HEK293 (cell line): ENCODE results near the gene TTLL12.

Experiments
- KLF7 ChIP-seq: fragments of 450-650 bp; formaldehyde crosslinking; IDR thresholded peaks from 2 replicates; pipeline ENCODE4 v1.5.1; 2016; ENCODE audit warnings: missing biosample characterization, missing genetic modification characterization, borderline replicate concordance
- MYNN ChIP-seq: fragments of 450-650 bp; formaldehyde crosslinking; IDR thresholded peaks from 2 replicates; pipeline ENCODE4 v1.5.1; 2016; ENCODE audit warnings: missing biosample characterization, missing genetic modification characterization, borderline replicate concordance
- YY1 ChIP-seq: fragments of 450-650 bp; formaldehyde crosslinking; IDR thresholded peaks from 2 replicates; pipeline ENCODE4 v1.5.1; 2018; ENCODE audit warnings: missing biosample characterization, missing genetic modification characterization
- YY2 ChIP-seq: fragments of 450-650 bp; formaldehyde crosslinking; IDR thresholded peaks from 2 replicates; pipeline ENCODE4 v1.5.1; 2016; ENCODE audit warnings: missing biosample characterization, missing genetic modification characterization
- ZEB2 ChIP-seq: fragments of 450-650 bp; formaldehyde crosslinking; IDR thresholded peaks from 2 replicates; pipeline ENCODE4 v1.5.1; 2016; ENCODE audit warnings: missing biosample characterization, missing genetic modification characterization
- ZFHX2 ChIP-seq: fragments of 450-650 bp; formaldehyde crosslinking; conservative IDR thresholded peaks from 2 replicates; pipeline ENCODE4 v1.5.1; 2016; ENCODE audit warnings: missing biosample characterization, missing genetic modification characterization
- ZNF112 ChIP-seq: fragments of 450-650 bp; formaldehyde crosslinking; IDR thresholded peaks from 2 replicates; pipeline ENCODE4 v1.5.0; 2017; ENCODE audit warnings: missing biosample characterization, missing genetic modification characterization
- ZNF133 ChIP-seq: fragments of 450-650 bp; formaldehyde crosslinking; IDR thresholded peaks from 2 replicates; pipeline ENCODE4 v1.5.1; 2016; ENCODE audit warnings: missing biosample characterization, missing genetic modification characterization
- ZNF140 ChIP-seq: fragments of 450-650 bp; formaldehyde crosslinking; IDR thresholded peaks from 2 replicates; pipeline ENCODE4 v1.5.1; 2016; ENCODE audit warnings: missing biosample characterization, missing genetic modification characterization
- ZNF148 ChIP-seq: fragments of 450-650 bp; formaldehyde crosslinking; IDR thresholded peaks from 2 replicates; pipeline ENCODE4 v1.5.0; 2017; ENCODE audit warnings: missing biosample characterization, missing genetic modification characterization, borderline replicate concordance
- ZNF184 ChIP-seq: fragments of 450-650 bp; IDR thresholded peaks from 2 replicates; pipeline ENCODE4 v1.5.1; 2018; ENCODE audit warnings: missing biosample characterization, mild to moderate bottlenecking, missing genetic modification characterization
- ZNF248 ChIP-seq: fragments of 450-650 bp; formaldehyde crosslinking; IDR thresholded peaks from 2 replicates; pipeline ENCODE4 v1.5.1; 2017; ENCODE audit warnings: missing biosample characterization, missing genetic modification characterization
- ZNF266 ChIP-seq: fragments of 450-650 bp; formaldehyde crosslinking; IDR thresholded peaks from 2 replicates; pipeline ENCODE4 v1.5.1; 2016; ENCODE audit warnings: missing biosample characterization, missing genetic modification characterization, low read depth
- ZNF324 ChIP-seq: fragments of 450-650 bp; formaldehyde crosslinking; IDR thresholded peaks from 2 replicates; pipeline ENCODE4 v1.5.1; 2016; ENCODE audit warnings: missing biosample characterization, missing genetic modification characterization
- ZNF501 ChIP-seq: fragments of 450-650 bp; formaldehyde crosslinking; IDR thresholded peaks from 2 replicates; pipeline ENCODE4 v1.5.1; 2016; ENCODE audit warnings: missing biosample characterization, missing genetic modification characterization
- ZNF521 ChIP-seq: fragments of 450-650 bp; formaldehyde crosslinking; IDR thresholded peaks from 2 replicates; pipeline ENCODE4 v1.5.1; 2017; ENCODE audit warnings: missing biosample characterization, mild to moderate bottlenecking, missing genetic modification characterization
- ZNF549 ChIP-seq: fragments of 450-650 bp; IDR thresholded peaks from 2 replicates; pipeline ENCODE4 v1.5.1; 2018; ENCODE audit warnings: missing biosample characterization, missing genetic modification characterization, mild to moderate bottlenecking, inconsistent platforms, moderate library complexity
- ZNF571 ChIP-seq: fragments of 450-650 bp; formaldehyde crosslinking; IDR thresholded peaks from 2 replicates; pipeline ENCODE4 v1.5.0; 2017; ENCODE audit warnings: missing biosample characterization, missing genetic modification characterization
- ZNF580 ChIP-seq: fragments of 450-650 bp; formaldehyde crosslinking; IDR thresholded peaks from 2 replicates; pipeline ENCODE4 v1.5.1; 2016; ENCODE audit warnings: missing biosample characterization, missing genetic modification characterization
- ZNF600 ChIP-seq: fragments of 450-650 bp; formaldehyde crosslinking; IDR thresholded peaks from 2 replicates; pipeline ENCODE4 v1.5.1; 2016; ENCODE audit warnings: missing biosample characterization, missing genetic modification characterization
- ZNF639 ChIP-seq: fragments of 450-650 bp; formaldehyde crosslinking; IDR thresholded peaks from 2 replicates; pipeline ENCODE4 v1.5.1; 2016; ENCODE audit warnings: missing biosample characterization, missing genetic modification characterization
- ZNF660 ChIP-seq: fragments of 450-650 bp; IDR thresholded peaks from 2 replicates; pipeline ENCODE4 v1.5.1; 2018; ENCODE audit warnings: missing biosample characterization, mild to moderate bottlenecking, missing genetic modification characterization
- ZNF76 ChIP-seq: fragments of 450-650 bp; formaldehyde crosslinking; IDR thresholded peaks from 2 replicates; pipeline ENCODE4; 2016; ENCODE audit warnings: low read depth, missing biosample characterization, missing genetic modification characterization, borderline replicate concordance
- ZNF776 ChIP-seq: fragments of 450-650 bp; formaldehyde crosslinking; IDR thresholded peaks from 2 replicates; pipeline ENCODE4 v1.5.0; 2017; ENCODE audit warnings: missing biosample characterization, missing genetic modification characterization, borderline replicate concordance
- ZXDB ChIP-seq: fragments of 450-650 bp; formaldehyde crosslinking; IDR thresholded peaks from 2 replicates; pipeline ENCODE4 v1.5.1; 2016; ENCODE audit warnings: missing biosample characterization, missing genetic modification characterization
- TF ChIP-seq, protein P1 (sequence below): sonication (generic); formaldehyde crosslinking; IDR thresholded peaks from 2 replicates; pipeline ENCODE4 v1.8.1; 2022; ENCODE audit warnings: mild to moderate bottlenecking, moderate library complexity, missing genetic modification reagents
- TF ChIP-seq, protein P2 (sequence below): fragments of 450-650 bp; formaldehyde crosslinking; IDR thresholded peaks from 2 replicates; pipeline ENCODE4 v1.5.1; 2016; ENCODE audit warnings: missing biosample characterization, missing genetic modification characterization
- TF ChIP-seq, protein P3 (sequence below): fragments of 450-650 bp; IDR thresholded peaks from 2 replicates; pipeline ENCODE4 v1.5.1; 2018; ENCODE audit warnings: missing biosample characterization, missing genetic modification characterization
- TF ChIP-seq, protein P4 (sequence below): fragments of 450-650 bp; formaldehyde crosslinking; IDR thresholded peaks from 2 replicates; pipeline ENCODE4 v1.5.1; 2016; ENCODE audit warnings: missing biosample characterization, missing genetic modification characterization

TTLL12 gene

DNA sequence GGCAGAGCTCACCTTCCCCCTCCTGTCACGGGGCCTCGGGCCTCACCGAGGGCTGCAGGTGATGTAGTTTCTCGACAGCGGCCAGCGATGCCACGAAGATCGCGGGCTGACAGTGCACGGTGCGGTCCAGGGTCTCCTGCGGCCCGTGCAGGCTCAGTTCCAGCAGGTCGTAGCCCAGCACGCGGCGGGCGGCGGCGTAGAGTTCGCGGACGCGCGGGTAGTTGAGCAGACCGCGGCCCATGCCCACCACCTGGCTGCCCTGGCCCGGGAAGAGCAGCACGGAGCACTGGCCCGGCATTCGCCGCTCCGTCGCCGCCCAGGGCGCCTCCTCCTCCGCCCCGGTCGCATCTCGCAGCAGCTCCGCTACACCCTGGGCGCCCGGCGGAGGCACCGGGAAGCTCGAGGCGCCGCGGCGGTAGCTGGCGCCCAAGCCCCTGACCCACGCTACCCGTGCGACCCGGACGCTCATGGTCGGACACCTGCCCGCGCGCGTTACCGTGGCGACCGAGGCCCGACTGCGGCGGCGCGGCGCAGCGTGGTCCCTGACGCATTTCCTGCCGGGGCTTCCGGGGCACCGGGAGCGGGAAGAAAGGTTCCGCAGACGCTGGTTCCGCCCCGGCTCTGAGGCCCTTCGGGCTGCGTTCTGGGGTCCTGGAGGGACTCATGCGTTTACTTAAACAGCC is 43.9 kb downstream of the TTLL12 start, which contains the start of gene MCAT (continued):
- TF ChIP-seq, protein P1, sequence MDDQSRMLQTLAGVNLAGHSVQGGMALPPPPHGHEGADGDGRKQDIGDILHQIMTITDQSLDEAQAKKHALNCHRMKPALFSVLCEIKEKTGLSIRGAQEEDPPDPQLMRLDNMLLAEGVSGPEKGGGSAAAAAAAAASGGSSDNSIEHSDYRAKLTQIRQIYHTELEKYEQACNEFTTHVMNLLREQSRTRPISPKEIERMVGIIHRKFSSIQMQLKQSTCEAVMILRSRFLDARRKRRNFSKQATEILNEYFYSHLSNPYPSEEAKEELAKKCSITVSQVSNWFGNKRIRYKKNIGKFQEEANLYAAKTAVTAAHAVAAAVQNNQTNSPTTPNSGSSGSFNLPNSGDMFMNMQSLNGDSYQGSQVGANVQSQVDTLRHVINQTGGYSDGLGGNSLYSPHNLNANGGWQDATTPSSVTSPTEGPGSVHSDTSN (CRISPR knock-in tag), result peak; percentile 88; the same call in 1 of the 2 replicates
- TF ChIP-seq ZNF580 (tag by site-specific recombination) (peak; percentile 89), YY1 (tag by site-specific recombination) (peak; percentile 63; the same call in 1 of the 2 replicates), ZXDB (peak; percentile 88), ZNF133 (no peak), ZNF600 (tag by site-specific recombination) (peak; percentile 48; the same call in 1 of the 2 replicates), MYNN (tag by site-specific recombination) (0 out of 2 replicates have a peak, but pooled peaks have one; percentile 46), ZNF248 (no peak), ZNF266 (tag by site-specific recombination) (no peak), KLF7 (tag by site-specific recombination) (peak; percentile 10; the same call in 1 of the 2 replicates), ZNF571 (tag by site-specific recombination) (no peak), ZNF776 (no peak), ZNF112 (tag by site-specific recombination) (no peak), ZNF76 (tag by site-specific recombination) (peak; percentile 58; the same call in 1 of the 2 replicates), ZNF660 (no peak; the same call in 1 of the 2 replicates), ZEB2 (tag by site-specific recombination) (peak; percentile 70; the same call in 1 of the 2 replicates), YY2 (peak; percentile 70), ZNF521 (no peak), ZFHX2 (tag by site-specific recombination) (no peak; the same call in 1 of the 2 replicates), ZNF184 (tag by site-specific recombination) (no peak), ZNF549 (tag by site-specific recombination) (no peak), ZNF501 (tag by site-specific recombination) (0 out of 2 replicates have a peak, but pooled peaks have one; percentile 32), ZNF148 (tag by site-specific recombination) (no peak), ZNF324 (tag by site-specific recombination) (peak; percentile 78), ZNF140 (no peak), ZNF639 (tag by site-specific recombination) (peak; percentile 59; the same call in 1 of the 2 replicates)
- TF ChIP-seq, protein P2, sequence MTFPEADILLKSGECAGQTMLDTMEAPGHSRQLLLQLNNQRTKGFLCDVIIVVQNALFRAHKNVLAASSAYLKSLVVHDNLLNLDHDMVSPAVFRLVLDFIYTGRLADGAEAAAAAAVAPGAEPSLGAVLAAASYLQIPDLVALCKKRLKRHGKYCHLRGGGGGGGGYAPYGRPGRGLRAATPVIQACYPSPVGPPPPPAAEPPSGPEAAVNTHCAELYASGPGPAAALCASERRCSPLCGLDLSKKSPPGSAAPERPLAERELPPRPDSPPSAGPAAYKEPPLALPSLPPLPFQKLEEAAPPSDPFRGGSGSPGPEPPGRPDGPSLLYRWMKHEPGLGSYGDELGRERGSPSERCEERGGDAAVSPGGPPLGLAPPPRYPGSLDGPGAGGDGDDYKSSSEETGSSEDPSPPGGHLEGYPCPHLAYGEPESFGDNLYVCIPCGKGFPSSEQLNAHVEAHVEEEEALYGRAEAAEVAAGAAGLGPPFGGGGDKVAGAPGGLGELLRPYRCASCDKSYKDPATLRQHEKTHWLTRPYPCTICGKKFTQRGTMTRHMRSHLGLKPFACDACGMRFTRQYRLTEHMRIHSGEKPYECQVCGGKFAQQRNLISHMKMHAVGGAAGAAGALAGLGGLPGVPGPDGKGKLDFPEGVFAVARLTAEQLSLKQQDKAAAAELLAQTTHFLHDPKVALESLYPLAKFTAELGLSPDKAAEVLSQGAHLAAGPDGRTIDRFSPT, result no peak
- TF ChIP-seq, protein P3, sequence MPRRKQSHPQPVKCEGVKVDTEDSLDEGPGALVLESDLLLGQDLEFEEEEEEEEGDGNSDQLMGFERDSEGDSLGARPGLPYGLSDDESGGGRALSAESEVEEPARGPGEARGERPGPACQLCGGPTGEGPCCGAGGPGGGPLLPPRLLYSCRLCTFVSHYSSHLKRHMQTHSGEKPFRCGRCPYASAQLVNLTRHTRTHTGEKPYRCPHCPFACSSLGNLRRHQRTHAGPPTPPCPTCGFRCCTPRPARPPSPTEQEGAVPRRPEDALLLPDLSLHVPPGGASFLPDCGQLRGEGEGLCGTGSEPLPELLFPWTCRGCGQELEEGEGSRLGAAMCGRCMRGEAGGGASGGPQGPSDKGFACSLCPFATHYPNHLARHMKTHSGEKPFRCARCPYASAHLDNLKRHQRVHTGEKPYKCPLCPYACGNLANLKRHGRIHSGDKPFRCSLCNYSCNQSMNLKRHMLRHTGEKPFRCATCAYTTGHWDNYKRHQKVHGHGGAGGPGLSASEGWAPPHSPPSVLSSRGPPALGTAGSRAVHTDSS, result no peak
- TF ChIP-seq, protein P4, sequence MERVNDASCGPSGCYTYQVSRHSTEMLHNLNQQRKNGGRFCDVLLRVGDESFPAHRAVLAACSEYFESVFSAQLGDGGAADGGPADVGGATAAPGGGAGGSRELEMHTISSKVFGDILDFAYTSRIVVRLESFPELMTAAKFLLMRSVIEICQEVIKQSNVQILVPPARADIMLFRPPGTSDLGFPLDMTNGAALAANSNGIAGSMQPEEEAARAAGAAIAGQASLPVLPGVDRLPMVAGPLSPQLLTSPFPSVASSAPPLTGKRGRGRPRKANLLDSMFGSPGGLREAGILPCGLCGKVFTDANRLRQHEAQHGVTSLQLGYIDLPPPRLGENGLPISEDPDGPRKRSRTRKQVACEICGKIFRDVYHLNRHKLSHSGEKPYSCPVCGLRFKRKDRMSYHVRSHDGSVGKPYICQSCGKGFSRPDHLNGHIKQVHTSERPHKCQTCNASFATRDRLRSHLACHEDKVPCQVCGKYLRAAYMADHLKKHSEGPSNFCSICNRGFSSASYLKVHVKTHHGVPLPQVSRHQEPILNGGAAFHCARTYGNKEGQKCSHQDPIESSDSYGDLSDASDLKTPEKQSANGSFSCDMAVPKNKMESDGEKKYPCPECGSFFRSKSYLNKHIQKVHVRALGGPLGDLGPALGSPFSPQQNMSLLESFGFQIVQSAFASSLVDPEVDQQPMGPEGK (tag by site-specific recombination), result no peak
